ENCODE data around the gene ROCK1. TPM values are rescaled to one million over a fixed set of nuclear protein-coding genes. Genes with fewer than 3 reads are reported as not detected.

Gene ROCK1
- total and polyA plus RNA-seq, 9 of the 15 experiments (the other 6 are each of a cell fraction or from before 2014, with no cell fraction given), result 7.4 to 28.6 (median 17.7) TPM

- H3K9ac ChIP-seq (ENCODE audit: insufficient read depth in 1 of 2, low read depth in 2 of 2, low read length in 2 of 2), result no peak overlapping the region
- no peak overlapping the region for H3K4me2 ChIP-seq (ENCODE audit: insufficient read depth, low read length)
- no peaks in the 10 kb centered on the region for H3K36me3 ChIP-seq (ENCODE audit: control insufficient read depth, insufficient read depth, low read length)
- CTCF ChIA-PET (ENCODE audit: low intra/inter-chr PET ratio), result no interaction called here
- H3K9me3 ChIP-seq (replicated peaks; ENCODE audit: control insufficient read depth, insufficient read depth, low read depth, low read length), result no peaks in the 10 kb centered on the region
- H2AFZ ChIP-seq (ENCODE audit: low read depth, low read length), result no peak overlapping the region
- DNase-seq (ENCODE audit: extremely low read depth in 1 of 4, low spot score in 3 of 4), result no peak
- FAIRE-seq, result no peak
- TF ChIP-seq ZNF12 (CRISPR knock-in tag; IDR thresholded peaks at IDR 0.05) (no peak), TFE3 (CRISPR knock-in tag; IDR thresholded peaks at IDR 0.05) (peak; percentile 75)
- POLR2A ChIA-PET, result no interaction called here
- no peaks in the 10 kb centered on the region for H3K9me1 ChIP-seq (ENCODE audit: control insufficient read depth, insufficient read depth, low read length)
- intact Hi-C loops (cut with micrococcal nuclease) (no loop called here), in situ Hi-C loops (cut with MboI) (no loop called here)
- no TSS peak for BruUV-seq (replicated peaks)
- no peaks in the 10 kb centered on the region for H3K27me3 ChIP-seq (ENCODE audit: control insufficient read depth in 2 of 2, insufficient read depth in 2 of 2, low read length in 2 of 2)
- no peak for ATAC-seq
- H3K27ac ChIP-seq (ENCODE audit: extremely low read depth, low read depth, low read length), result no peak overlapping the region
- H3K79me2 ChIP-seq (ENCODE audit: control insufficient read depth, insufficient read depth, low read length), result peaks cover 61% of the 10 kb centered on the region
- 8% methylated on average over 2 of the region's 3 CpGs for WGBS (ENCODE audit: insufficient coverage, low coverage, missing lambda C conversion rate)
- H4K20me1 ChIP-seq (replicated peaks; ENCODE audit: control insufficient read depth, insufficient read depth, low read length), result peaks cover 5% of the 10 kb centered on the region; the same call in 1 of the 2 replicates
- no peak overlapping the region for H3K4me3 ChIP-seq
- no peaks in the 10 kb centered on the region; a peak in 2 of 5 replicates for H3K4me1 ChIP-seq (replicated peaks in 1 of 2; ENCODE audit: control insufficient read depth in 2 of 2, insufficient read depth in 2 of 2, low read length in 2 of 2)
Observed at GRCh38 chr18:21085579-21086166, 25.9 kb downstream of the ROCK1 start.

DNA sequence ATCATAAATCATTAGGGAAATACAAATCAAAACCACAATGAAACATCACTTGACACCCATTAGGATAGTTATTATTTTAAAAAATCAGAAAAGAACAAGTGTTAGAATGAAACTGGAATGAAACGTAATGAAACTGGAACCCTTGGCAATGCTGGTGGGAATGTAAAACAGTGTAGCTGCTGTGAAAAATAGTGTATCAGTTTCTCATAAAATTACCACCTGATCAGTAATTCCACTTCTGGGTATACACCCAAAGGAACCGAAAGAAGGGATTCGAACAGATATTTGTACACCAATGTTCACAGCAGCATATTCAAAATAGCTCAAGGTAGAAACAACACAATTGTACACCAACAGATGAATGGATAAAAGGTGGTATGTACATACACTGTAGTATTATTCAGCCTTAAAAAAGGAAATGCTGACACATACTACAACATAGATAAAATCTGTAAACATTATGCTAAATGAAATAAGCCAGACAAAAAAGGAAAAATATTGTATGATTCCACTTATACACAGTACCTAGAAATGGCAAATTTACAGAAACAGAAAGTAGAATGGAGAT is 27.0 kb downstream of the ROCK1 start:
- Histone ChIP-seq H2AFZ (ENCODE audit: low read depth, low read length) (no peak overlapping the region), H3K9me3 (replicated peaks; ENCODE audit: control insufficient read depth, insufficient read depth, low read depth, low read length) (no peaks in the 10 kb centered on the region), H3K9me1 (ENCODE audit: control insufficient read depth, insufficient read depth, low read length) (no peaks in the 10 kb centered on the region), H3K4me1 (replicated peaks in 1 of 2; ENCODE audit: control insufficient read depth in 2 of 2, insufficient read depth in 2 of 2, low read length in 2 of 2) (no peaks in the 10 kb centered on the region; a peak in 2 of 5 replicates), H3K9ac (ENCODE audit: insufficient read depth in 1 of 2, low read depth in 2 of 2, low read length in 2 of 2) (no peak overlapping the region), H3K4me2 (ENCODE audit: insufficient read depth, low read length) (no peak overlapping the region), H3K27ac (ENCODE audit: extremely low read depth, low read depth, low read length) (no peak overlapping the region), H3K27me3 (ENCODE audit: control insufficient read depth in 2 of 2, insufficient read depth in 2 of 2, low read length in 2 of 2) (no peaks in the 10 kb centered on the region), H3K79me2 (ENCODE audit: control insufficient read depth, insufficient read depth, low read length) (peaks cover 65% of the 10 kb centered on the region), H4K20me1 (replicated peaks; ENCODE audit: control insufficient read depth, insufficient read depth, low read length) (peaks cover 5% of the 10 kb centered on the region; the same call in 1 of the 2 replicates), H3K36me3 (ENCODE audit: control insufficient read depth, insufficient read depth, low read length) (no peaks in the 10 kb centered on the region), H3K4me3 (no peak overlapping the region)
- ATAC-seq (no peak), DNase-seq (ENCODE audit: extremely low read depth in 1 of 4, low spot score in 3 of 4) (no peak), FAIRE-seq (no peak)
- intact Hi-C loops (cut with micrococcal nuclease), result no loop called here
- ChIA-PET POLR2A (no interaction called here), CTCF (ENCODE audit: low intra/inter-chr PET ratio) (no interaction called here)
- BruUV-seq (replicated peaks), result no TSS peak
- in situ Hi-C loops (cut with MboI), result no loop called here
- 0 out of 2 replicates have a peak, but pooled peaks have one; percentile 10 for TF ChIP-seq NFE2 (IDR thresholded peaks at IDR 0.05; ENCODE audit: low read depth)
- TF ChIP-seq HDAC2 (IDR thresholded peaks at IDR 0.05), result no peak
- TF ChIP-seq BCL6 (CRISPR knock-in tag; IDR thresholded peaks at IDR 0.05), result no peak
- TF ChIP-seq, protein P1, sequence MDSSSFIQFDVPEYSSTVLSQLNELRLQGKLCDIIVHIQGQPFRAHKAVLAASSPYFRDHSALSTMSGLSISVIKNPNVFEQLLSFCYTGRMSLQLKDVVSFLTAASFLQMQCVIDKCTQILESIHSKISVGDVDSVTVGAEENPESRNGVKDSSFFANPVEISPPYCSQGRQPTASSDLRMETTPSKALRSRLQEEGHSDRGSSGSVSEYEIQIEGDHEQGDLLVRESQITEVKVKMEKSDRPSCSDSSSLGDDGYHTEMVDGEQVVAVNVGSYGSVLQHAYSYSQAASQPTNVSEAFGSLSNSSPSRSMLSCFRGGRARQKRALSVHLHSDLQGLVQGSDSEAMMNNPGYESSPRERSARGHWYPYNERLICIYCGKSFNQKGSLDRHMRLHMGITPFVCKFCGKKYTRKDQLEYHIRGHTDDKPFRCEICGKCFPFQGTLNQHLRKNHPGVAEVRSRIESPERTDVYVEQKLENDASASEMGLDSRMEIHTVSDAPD (CRISPR knock-in tag; IDR thresholded peaks at IDR 0.05), result no peak
- WGBS (ENCODE audit: insufficient coverage, low coverage, missing lambda C conversion rate), result 53% methylated on average over 3 of the region's 3 CpGs
